Thyroid gland (tissue), 4 donors: ENCODE measurements around the gene SHROOM4. TPM values are rescaled to one million over a fixed set of nuclear protein-coding genes. Genes with fewer than 3 reads are reported as not detected.

Experiments
- DNase-seq, 2 donors: peaks; one replicate each; pipeline ENCODE4 v3.0.0-alpha.2; 2019
- H3K27ac ChIP-seq, 3 donors: fragments of 200-600 bp; sonication (generic); 1 replicate in 2 of 3; 2 replicates in 1 of 3; pipeline ENCODE4 v1.5.1; 2016 to 2019; ENCODE audit warnings: mild to moderate bottlenecking in 1 of 3, moderate library complexity in 1 of 3
- H3K27me3 ChIP-seq: fragments of 200-600 bp; sonication (generic); one replicate; pipeline ENCODE4 v1.5.1; 2019
- H3K36me3 ChIP-seq, 2 donors: fragments of 200-600 bp; sonication (generic); one replicate each; pipeline ENCODE4 v1.5.1; 2016 to 2019
- H3K4me1 ChIP-seq, 2 donors: fragments of 200-600 bp; sonication (generic); one replicate each; pipeline ENCODE4 v1.5.1; 2017 to 2019
- H3K4me3 ChIP-seq, 3 donors: fragments of 200-600 bp; sonication (generic); replicated peaks in 1 of 3; 1 replicate in 2 of 3; 2 replicates in 1 of 3; pipeline ENCODE4 v1.5.1; 2016; ENCODE audit warnings: mild to moderate bottlenecking in 1 of 3
- H3K9me3 ChIP-seq: fragments of 200-600 bp; sonication (generic); one replicate; pipeline ENCODE4 v1.5.1; 2017
- CTCF ChIP-seq, 6 experiments: fragments of 200-600 bp in 3 of 6; fragments of 450-650 bp in 3 of 6; sonication (generic) in 3 of 6; IDR thresholded peaks; one replicate each; pipeline ENCODE4 v1.5.1; 2016 to 2019; ENCODE audit warnings: antibody characterized with exemption in 6 of 6, mild to moderate bottlenecking in 2 of 6, inconsistent platforms in 1 of 6, moderate library complexity in 1 of 6
- POLR2A ChIP-seq, 2 donors: fragments of 450-650 bp; IDR thresholded peaks; one replicate each; pipeline ENCODE4 v1.6.1; 2017; ENCODE audit warnings: antibody characterized with exemption in 2 of 2, mild to moderate bottlenecking in 2 of 2, moderate library complexity in 1 of 2
- WGBS, 2 donors: methylation state at CpG; one replicate each; pipeline ENCODE4 v1.1.5; 2017; 5-methylcytosine and 5-hydroxymethylcytosine counted together
- intact Hi-C: fragments of 100-400 bp; cut with DNase I; formaldehyde crosslinking; loops from one replicate; pipeline ENCODE4 v1.15.1; 2023
- total RNA-seq, 4 donors: library from RNA; depleted of rRNA; stranded (reverse); fragments of >200 nt; gene quantifications; one replicate each; pipeline ENCODE4 v1.2.3, GENCODE V29; 2016

Gene SHROOM4
- total RNA-seq, 4 donors from 2014 or later: 4.1 to 10.8 (median 6.9) TPM

GRCh38 chrX:50618788-50619558, 195.0 kb downstream of the SHROOM4 start:
- H3K4me3 ChIP-seq: no peak overlapping the region
- H3K9me3 ChIP-seq: no peaks in the 10 kb centered on the region
- DNase-seq: no peak
- H3K36me3 ChIP-seq: no peaks in the 10 kb centered on the region
- no peaks in the 10 kb centered on the region for H3K27me3 ChIP-seq
- no peaks in the 10 kb centered on the region for H3K4me1 ChIP-seq
- intact Hi-C loops: no loop called here
- WGBS, 2 donors: 61 to 75% methylated on average over 12 of the region's 12 CpGs
- TF ChIP-seq CTCF (IDR thresholded peaks at IDR 0.05) (no peak), POLR2A (IDR thresholded peaks at IDR 0.05) (no peak)
- no peak overlapping the region for H3K27ac ChIP-seq

- H3K27me3 ChIP-seq: no peaks in the 10 kb centered on the region
- no peak overlapping the region for H3K27ac ChIP-seq
- H3K9me3 ChIP-seq: no peaks in the 10 kb centered on the region
- DNase-seq: no peak
- H3K36me3 ChIP-seq: no peaks in the 10 kb centered on the region
- no peak overlapping the region for H3K4me3 ChIP-seq
- intact Hi-C loops: no loop called here
- H3K4me1 ChIP-seq: no peaks in the 10 kb centered on the region
- TF ChIP-seq POLR2A (IDR thresholded peaks at IDR 0.05): no peak
- TF ChIP-seq CTCF (IDR thresholded peaks at IDR 0.05): no peak
Observed at GRCh38 chrX:50617183-50617582, 196.8 kb downstream of the SHROOM4 start.

GRCh38 chrX:50615570-50616158, 198.3 kb downstream of the SHROOM4 start:
- TF ChIP-seq POLR2A (IDR thresholded peaks at IDR 0.05) (no peak), CTCF (IDR thresholded peaks at IDR 0.05) (no peak)
- DNase-seq: no peak
- WGBS, 2 donors: 69 to 77% methylated on average over 8 of the region's 8 CpGs
- H3K36me3 ChIP-seq: no peaks in the 10 kb centered on the region
- no peak overlapping the region for H3K4me3 ChIP-seq
- no peaks in the 10 kb centered on the region for H3K9me3 ChIP-seq
- no peak overlapping the region for H3K27ac ChIP-seq
- H3K27me3 ChIP-seq: no peaks in the 10 kb centered on the region
- no peaks in the 10 kb centered on the region for H3K4me1 ChIP-seq
- intact Hi-C loops: no loop called here

GRCh38 chrX:50614460-50614859, 199.5 kb downstream of the SHROOM4 start:
- no peaks in the 10 kb centered on the region for H3K36me3 ChIP-seq
- no peak for DNase-seq
- no peak overlapping the region for H3K4me3 ChIP-seq
- intact Hi-C loops: no loop called here
- H3K9me3 ChIP-seq: no peaks in the 10 kb centered on the region
- WGBS, 2 donors: 68 to 74% methylated on average over 1 of the region's 1 CpG
- no peaks in the 10 kb centered on the region for H3K27me3 ChIP-seq
- no peak overlapping the region for H3K27ac ChIP-seq
- no peaks in the 10 kb centered on the region for H3K4me1 ChIP-seq
- no peak for TF ChIP-seq CTCF (IDR thresholded peaks at IDR 0.05)
- TF ChIP-seq POLR2A (IDR thresholded peaks at IDR 0.05): no peak

GRCh38 chrX:50613846-50614245, 200.1 kb downstream of the SHROOM4 start:
- no peak overlapping the region for H3K27ac ChIP-seq
- H3K9me3 ChIP-seq: no peaks in the 10 kb centered on the region
- TF ChIP-seq CTCF (IDR thresholded peaks at IDR 0.05) (no peak), POLR2A (IDR thresholded peaks at IDR 0.05) (no peak)
- no peaks in the 10 kb centered on the region for H3K4me1 ChIP-seq
- H3K4me3 ChIP-seq: no peak overlapping the region
- WGBS, 2 donors: 55 to 74% methylated on average over 2 of the region's 2 CpGs
- no peaks in the 10 kb centered on the region for H3K36me3 ChIP-seq
- intact Hi-C loops: no loop called here
- no peaks in the 10 kb centered on the region for H3K27me3 ChIP-seq
- DNase-seq: no peak
